Cerebellar cortex (tissue), 1 donor: Measurements from ENCODE around the gene DUSP28.
A peak's percentile ranks its signal among the peaks of the same experiment; 100 is the strongest.
"Not testable (repeated sequence)": the region's sequence is repeated elsewhere in the genome, so short reads cannot be mapped to it uniquely, and the experiment has no call there.

Experiments used
- DNase-seq: peaks from one replicate; pipeline ENCODE4 v3.0.0-alpha.2; 2015; ENCODE audit warnings: low spot score

Gene DUSP28

GRCh38 chr2:240560084-240560479, at the start of gene DUSP28:
TSS of gene DUSP28 (plus strand) at chr2:240560357. CDS start at chr2:240560685, 328 bp downstream.
- peak; percentile 81 for DNase-seq

GRCh38 chr2:240510513-240511210, 49.5 kb upstream of the DUSP28 start:
- no peak for DNase-seq

GRCh38 chr2:240511351-240512108, 48.6 kb upstream of the DUSP28 start:
- no peak for DNase-seq

- no peak for DNase-seq
Observed at GRCh38 chr2:240512109-240512485, 48.1 kb upstream of the DUSP28 start.

- DNase-seq, result no peak
Observed at GRCh38 chr2:240512666-240513535, 47.3 kb upstream of the DUSP28 start.

- peak; percentile 44 for DNase-seq
Observed at GRCh38 chr2:240513549-240514287, 46.4 kb upstream of the DUSP28 start.

- no peak for DNase-seq
Observed at GRCh38 chr2:240514631-240515030, 45.5 kb upstream of the DUSP28 start.

GRCh38 chr2:240517342-240517741, 42.8 kb upstream of the DUSP28 start:
- DNase-seq, result no peak

- no peak for DNase-seq
Observed at GRCh38 chr2:240518981-240519380, 41.2 kb upstream of the DUSP28 start.

GRCh38 chr2:240519396-240520129, 40.6 kb upstream of the DUSP28 start:
- DNase-seq, result no peak

GRCh38 chr2:240520130-240520973, 39.8 kb upstream of the DUSP28 start:
- no peak for DNase-seq

- DNase-seq, result no peak
Observed at GRCh38 chr2:240520974-240521350, 39.2 kb upstream of the DUSP28 start.

- not testable (repeated sequence) for DNase-seq
Observed at GRCh38 chr2:240521885-240522284, 38.3 kb upstream of the DUSP28 start.

GRCh38 chr2:240522406-240522805, 37.8 kb upstream of the DUSP28 start:
- no peak for DNase-seq

- no peak for DNase-seq
Observed at GRCh38 chr2:240523451-240524281, 36.5 kb upstream of the DUSP28 start.

GRCh38 chr2:240524963-240525718, 35.0 kb upstream of the DUSP28 start:
- no peak for DNase-seq

GRCh38 chr2:240525802-240526201, 34.4 kb upstream of the DUSP28 start:
- no peak for DNase-seq

- DNase-seq, result no peak
Observed at GRCh38 chr2:240526521-240526920, 33.6 kb upstream of the DUSP28 start.
